Epithelial cell of prostate (primary cell): ENCODE results near the gene CAMK2N2.

Experiments
- DNase-seq: peaks from one replicate; pipeline ENCODE4 v3.0.0-alpha.2; 2011; ENCODE audit warnings: low read depth, low spot score
- H3K27ac ChIP-seq: fragments of 450-650 bp; 2 replicates; pipeline ENCODE4 v1.5.1; 2017; ENCODE audit warnings: mild to moderate bottlenecking

Gene CAMK2N2

DNA sequence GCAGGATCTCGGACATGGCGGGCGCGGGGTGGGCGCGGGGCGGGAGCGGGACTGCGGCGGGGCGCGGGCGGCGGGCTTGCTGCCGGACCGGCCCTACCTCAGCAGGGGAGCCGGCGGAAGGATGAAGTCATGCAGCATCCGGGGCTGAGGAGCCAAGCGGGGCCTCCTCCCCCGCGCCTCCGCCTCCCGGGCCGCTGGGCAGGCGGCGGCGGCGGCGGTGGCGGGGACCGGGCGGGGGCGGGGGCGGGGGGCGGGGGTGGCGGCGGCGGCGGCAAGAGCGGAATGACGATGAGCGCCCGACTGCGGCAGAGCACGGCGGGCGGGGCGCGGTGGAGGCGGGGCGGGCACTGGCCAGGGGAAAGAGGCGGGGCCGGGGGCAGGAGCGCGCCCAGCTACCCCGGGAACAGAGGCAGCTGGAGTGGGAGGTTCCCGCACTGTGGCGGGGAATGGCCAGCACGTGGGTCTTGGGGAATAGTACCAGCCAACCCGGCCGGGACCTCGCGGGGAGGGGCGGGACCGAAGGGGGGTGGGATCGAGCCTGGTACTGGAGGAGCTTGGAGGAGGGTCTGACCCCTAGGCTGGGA, at the start of gene CAMK2N2:
Gene CAMK2N2 (minus strand): TSS at position 284 of the 584 bp plus-strand sequence. CDS start 268 bp downstream, at position 16.
- H3K27ac ChIP-seq: no peak within 1 kb of the TSS
- no peak for DNase-seq

DNA sequence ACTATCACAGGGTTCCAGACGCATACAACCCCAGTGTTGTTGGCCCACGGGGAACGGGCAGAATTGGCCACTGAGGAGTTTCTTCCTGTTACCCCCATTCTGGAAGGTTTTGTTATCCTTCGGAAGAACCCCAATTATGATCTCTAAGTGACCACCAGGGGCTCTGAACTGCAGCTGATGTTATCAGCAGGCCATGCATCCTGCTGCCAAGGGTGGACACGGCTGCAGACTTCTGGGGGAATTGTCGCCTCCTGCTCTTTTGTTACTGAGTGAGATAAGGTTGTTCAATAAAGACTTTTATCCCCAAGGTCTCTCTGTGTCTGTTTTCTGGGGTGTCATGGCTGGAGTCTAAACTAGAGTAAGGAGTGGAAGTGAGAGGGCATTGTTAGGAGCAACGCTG, 47.4 kb upstream of the CAMK2N2 start:
- DNase-seq: no peak
- H3K27ac ChIP-seq: no peak overlapping the region

DNA sequence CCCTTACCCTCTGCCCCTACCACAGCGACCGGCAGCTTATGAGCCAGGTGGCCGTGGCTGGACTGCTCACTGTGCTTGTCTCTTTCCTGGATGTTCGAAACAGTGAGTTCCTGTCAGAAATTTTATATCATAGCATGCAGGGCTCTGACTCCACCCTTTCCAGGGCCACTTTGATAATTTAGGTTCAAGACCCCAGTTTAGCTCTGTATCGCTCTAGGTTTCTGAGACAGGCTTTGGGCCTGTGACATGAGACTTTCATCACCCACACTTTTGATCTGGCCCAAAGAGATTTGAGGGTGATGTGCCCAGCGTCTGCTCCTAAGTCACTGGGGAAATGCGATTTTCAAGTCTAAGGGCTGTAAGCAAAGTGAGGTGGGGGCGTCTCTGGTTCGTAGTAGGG, 46.6 kb upstream of the CAMK2N2 start:
- no peak for DNase-seq
- H3K27ac ChIP-seq: no peak overlapping the region

DNA sequence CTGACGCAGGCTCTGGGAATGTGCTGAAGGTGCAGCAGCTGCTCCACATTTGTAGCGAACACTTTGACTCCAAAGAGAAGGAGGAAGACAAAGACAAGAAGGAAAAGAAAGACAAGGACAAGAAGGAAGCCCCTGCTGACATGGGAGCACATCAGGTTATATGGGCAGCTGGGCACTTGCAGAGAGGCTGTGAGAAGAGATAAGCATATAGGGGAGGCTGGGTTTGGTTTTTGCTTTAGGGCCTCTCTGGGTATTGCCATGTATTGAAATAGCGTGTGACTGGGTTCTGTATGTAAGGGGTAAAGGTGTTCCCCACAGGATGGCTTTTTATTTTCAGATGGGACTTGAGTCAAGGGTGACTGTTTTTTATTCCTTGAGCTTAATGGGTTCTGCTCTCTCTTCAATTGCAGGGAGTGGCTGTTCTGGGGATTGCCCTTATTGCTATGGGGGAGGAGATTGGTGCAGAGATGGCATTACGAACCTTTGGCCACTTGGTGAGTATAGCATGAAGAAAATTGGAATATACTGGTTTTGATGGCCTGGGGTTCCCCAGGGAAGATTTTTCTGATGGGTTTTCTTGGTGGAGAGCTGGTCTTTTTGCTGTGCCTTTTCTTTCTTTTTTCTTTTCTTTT, 45.1 kb upstream of the CAMK2N2 start:
- no peak overlapping the region for H3K27ac ChIP-seq
- no peak for DNase-seq

DNA sequence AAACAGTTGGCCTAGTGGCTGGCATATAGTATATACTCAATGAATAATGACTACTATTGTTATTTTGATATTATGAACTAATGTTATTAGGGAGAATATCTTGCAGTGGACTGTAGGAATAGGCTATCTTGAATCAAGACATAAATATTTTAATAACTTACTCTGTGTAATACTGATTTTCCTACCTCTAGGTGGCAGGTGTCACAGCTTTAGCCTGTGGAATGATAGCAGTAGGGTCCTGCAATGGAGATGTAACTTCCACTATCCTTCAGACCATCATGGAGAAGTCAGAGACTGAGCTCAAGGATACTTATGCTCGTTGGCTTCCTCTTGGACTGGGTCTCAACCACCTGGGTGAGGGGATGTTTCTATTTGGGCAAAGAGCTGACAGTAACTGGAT, 44.2 kb upstream of the CAMK2N2 start:
- no peak for DNase-seq
- no peak overlapping the region for H3K27ac ChIP-seq

DNA sequence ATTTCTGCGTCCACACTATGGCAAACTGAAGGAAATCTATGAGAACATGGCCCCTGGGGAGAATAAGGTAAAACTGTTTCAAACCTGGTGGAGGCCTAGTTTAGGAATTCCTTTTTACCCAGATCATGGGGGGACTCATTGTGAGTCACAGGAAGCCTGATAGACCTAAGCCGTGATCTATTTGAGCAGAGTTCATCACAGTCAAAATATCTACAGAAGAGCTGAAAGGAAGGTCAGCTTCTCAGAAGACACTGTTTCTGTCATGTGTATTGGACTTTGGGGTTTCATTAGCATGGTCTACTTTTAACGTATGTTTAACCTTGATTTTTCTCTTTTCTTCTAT, 39.0 kb upstream of the CAMK2N2 start:
- peak overlapping the region; percentile 95 for H3K27ac ChIP-seq
- no peak for DNase-seq

DNA sequence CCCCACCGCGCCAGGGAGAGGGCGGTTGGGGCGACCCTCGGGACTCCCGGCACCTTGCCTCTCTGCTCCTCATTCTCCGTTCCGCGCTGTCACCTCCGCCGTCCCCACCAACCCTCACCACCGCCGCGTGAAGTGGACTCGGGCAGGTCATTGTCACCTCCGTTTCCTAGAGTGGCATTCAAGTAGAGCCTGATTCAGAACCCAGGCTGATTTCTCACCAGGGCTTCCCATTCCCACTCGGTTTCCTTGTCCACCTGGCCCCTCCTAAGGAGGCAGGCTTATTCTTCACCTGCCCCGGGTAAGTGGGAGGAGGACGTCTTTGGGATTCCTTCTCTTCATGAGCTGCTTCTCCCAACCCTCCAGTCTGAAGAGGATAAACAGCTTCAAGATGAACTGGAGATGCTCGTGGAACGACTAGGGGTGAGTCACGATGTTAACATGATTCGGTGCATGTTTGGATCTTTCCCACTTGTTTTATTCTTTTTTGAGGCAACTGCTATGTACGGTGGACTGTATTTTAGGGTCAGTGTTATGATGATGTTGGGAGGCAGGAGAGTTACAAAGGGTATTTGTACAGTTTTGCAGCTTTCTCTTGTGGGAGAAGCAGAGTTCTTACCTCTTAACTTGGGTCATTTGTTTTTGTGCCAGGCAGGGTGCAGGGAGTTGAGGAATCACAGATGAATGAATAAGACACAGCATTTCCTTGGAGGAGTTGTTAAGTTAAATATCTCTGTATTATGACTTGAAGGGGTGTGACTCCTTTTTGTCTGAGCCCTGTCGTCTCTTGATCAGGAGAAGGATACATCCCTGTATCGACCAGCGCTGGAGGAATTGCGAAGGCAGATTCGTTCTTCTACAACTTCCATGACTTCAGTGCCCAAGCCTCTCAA, 38.4 kb upstream of the CAMK2N2 start:
- DNase-seq: no peak
- peak overlapping the region; percentile 95 for H3K27ac ChIP-seq

DNA sequence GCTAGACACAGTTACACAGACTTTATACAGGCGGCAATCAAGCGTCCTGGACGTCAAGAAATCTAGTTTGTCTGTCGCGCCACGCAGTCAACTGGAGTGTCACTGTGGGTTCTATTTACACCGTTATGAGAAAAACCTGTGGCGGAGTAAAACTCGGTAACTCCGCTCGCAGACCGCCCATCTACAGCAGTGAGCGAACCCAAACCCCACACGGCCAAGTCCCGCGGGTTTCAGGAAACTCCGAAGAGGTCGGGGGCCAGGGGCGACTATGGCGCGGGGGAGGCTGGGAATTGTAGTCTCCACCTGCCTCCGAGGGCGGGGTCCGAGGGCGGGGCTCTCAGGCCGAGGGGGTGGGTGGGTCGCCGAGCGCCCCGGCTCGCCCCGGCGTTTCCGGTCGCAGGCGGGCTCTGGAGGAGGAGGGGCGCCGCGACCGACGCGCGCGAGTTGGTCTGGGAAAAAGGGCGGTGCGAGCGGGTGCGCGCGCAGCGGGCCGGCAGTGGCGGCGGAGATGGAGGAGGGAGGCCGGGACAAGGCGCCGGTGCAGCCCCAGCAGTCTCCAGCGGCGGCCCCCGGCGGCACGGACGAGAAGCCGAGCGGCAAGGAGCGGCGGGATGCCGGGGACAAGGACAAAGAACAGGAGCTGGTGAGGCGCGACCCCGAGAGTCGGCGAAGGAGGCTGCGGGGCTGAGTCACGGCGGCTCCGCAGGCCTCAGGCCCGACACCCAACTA, 37.6 kb upstream of the CAMK2N2 start, which contains the start of gene PSMD2:
Gene PSMD2 (plus strand): TSS at position 483 of the 729 bp plus-strand sequence. CDS start 26 bp downstream, at position 509.
- H3K27ac ChIP-seq: peak within 1 kb of the TSS; percentile 95
- peak; percentile 70 for DNase-seq

DNA sequence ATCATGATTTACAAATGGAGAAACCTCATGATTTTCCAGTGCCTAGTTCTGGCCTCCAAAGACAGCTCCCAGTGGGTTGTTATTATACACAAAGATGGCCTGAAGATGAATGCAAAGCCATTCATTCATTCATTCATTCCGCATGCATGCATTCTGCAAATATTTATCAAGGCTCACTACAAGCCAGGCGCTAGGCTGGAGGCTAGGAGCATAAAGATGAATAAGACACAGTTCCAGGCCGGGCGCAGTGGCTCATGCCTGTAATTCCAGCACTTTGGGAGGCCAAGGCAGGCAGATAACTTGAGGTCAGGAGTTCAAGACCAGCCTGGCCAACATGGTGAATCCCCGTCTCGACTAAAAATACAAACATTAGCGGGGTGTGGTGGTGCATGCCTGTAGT, 35.3 kb upstream of the CAMK2N2 start:
- H3K27ac ChIP-seq: no peak overlapping the region
- DNase-seq: no peak

DNA sequence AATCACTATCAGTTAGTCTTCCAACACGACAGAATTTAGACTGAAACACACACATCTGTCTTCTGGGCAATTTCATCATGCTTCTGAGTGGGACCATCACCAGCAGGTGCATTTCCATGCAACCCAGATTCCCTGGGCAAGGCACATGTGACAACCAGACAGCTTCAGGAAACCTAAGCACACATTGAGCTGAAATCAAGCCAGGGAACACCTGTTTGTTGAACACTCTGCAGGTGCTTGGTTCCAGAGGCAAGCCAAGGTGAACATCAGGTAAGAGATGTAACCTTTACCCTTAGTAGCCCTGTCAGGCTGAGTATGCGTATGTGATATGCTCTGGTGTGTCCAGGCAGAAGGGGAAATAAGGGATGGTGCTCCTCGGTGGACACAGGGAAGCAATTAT, 34.4 kb upstream of the CAMK2N2 start:
- DNase-seq: no peak
- no peak overlapping the region for H3K27ac ChIP-seq

DNA sequence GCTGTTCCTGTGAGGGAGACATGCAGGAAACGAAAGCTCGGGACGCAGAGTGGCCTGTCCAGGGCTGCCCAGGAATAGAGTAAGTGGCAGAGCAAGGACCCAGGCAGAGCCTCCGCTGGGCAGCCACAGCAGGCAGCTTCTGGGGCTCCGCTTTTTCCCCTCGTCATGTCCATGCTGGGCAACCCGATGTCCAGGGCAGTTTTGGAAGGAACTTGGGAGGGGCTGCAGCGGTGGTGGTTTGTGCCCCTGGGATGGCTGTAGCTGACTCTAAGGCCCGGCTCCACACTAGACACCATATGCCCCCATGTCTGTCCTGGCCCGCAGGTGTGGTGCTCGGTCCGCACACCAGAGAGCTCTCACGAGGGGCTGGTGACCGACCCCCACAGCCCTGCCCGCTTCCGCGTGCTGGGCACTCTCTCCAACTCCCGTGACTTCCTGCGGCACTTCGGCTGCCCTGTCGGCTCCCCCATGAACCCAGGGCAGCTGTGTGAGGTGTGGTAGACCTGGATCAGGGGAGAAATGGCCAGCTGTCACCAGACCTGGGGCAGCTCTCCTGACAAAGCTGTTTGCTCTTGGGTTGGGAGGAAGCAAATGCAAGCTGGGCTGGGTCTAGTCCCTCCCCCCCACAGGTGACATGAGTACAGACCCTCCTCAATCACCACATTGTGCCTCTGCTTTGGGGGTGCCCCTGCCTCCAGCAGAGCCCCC, 30.5 kb upstream of the CAMK2N2 start:
- no peak overlapping the region for H3K27ac ChIP-seq
- no peak for DNase-seq

DNA sequence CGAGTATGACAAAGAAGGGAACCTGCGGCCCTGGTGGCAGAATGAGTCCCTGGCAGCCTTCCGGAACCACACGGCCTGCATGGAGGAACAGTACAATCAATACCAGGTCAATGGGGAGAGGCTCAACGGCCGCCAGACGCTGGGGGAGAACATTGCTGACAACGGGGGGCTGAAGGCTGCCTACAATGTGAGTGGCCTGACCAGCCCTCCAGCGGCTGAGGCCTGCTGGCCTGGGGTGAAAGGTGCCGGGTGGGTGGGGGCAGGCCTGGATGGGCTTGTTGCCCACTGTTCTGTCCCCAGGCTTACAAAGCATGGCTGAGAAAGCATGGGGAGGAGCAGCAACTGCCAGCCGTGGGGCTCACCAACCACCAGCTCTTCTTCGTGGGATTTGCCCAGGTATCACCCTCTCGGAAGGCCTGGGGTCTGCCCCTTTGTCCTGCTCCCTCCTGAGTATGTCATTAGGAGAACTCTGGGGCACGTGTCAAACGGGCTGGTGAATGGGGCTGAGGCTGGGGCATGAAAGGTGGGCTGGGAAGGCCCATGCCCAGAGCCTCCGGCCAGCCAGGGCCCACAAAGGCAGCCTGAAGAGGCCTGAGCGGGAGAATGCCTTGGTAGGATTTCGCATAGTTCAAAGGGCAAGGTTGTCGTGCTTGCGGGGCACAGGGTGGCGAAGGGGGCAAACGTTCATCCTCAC, 29.8 kb upstream of the CAMK2N2 start:
- H3K27ac ChIP-seq: no peak overlapping the region
- no peak for DNase-seq

DNA sequence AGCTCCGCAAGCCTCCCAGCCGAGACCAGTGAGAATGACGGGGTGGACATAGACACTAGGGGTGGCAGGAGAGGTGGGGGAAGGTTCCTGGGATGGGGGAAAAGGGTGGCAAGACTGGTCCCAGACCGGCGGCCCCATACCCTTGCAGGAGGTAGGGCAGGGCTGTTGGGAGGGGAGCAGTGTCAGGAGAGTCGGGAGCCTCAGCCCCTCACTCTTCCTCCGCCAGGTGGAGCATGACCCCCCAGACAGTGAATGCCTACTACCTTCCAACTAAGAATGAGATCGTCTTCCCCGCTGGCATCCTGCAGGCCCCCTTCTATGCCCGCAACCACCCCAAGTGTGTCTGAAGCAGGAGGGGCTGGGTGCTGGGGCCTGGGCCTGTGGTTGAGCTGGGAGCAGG, 29.0 kb upstream of the CAMK2N2 start:
- no peak overlapping the region for H3K27ac ChIP-seq
- DNase-seq: no peak

DNA sequence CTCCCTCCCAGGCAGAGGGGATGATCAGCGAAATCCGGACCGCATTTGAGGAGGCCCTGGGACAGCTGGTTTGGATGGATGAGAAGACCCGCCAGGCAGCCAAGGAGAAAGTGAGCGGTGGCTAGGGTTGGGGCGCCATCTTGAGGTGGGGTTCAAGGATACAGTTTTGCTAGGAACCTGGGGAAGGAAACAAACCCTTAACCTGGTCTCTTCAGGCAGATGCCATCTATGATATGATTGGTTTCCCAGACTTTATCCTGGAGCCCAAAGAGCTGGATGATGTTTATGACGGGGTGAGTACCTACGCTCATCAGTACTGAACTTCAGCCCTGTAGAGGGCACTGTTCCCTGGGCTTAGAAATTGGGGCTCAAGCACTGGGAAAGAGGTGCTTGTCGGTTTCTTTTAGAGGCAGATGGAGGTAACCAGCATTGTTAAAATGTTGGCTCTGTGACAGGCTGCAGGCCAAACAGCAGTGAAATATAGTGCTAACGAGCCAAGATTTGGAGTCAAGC, 28.1 kb upstream of the CAMK2N2 start:
- no peak overlapping the region for H3K27ac ChIP-seq
- no peak for DNase-seq

DNA sequence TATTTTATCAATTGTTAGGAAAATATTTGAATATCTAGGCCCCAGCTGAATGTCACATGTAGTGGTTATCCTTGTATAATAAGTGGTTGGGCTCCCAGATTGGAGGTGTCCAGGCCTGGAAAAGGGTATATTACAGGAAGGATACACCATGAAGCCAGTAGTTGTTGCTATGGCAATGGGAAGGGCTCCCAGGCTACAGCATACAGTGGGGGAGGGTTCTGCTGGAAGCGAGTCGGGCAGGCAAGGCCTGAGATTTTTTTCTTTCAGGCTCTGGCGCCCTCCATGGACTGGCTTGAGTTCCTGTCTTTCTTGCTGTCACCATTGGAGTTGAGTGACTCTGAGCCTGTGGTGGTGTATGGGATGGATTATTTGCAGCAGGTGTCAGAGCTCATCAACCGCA, 23.3 kb upstream of the CAMK2N2 start:
- no peak for DNase-seq
- no peak overlapping the region for H3K27ac ChIP-seq

DNA sequence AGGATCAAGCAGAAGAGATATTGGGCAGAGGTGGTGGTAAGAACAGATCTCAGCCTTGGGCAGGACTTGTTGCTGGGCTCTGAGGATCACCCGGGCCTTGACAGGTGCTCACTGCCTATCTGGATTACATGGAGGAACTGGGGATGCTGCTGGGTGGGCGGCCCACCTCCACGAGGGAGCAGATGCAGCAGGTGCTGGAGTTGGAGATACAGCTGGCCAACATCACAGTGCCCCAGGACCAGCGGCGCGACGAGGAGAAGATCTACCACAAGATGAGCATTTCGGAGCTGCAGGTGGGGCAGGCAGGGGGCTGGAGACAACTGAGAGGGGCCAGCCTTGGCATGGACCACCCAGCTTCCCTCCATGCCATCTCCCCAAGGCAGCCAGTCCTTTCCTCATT, 22.3 kb upstream of the CAMK2N2 start:
- no peak for DNase-seq
- no peak overlapping the region for H3K27ac ChIP-seq

DNA sequence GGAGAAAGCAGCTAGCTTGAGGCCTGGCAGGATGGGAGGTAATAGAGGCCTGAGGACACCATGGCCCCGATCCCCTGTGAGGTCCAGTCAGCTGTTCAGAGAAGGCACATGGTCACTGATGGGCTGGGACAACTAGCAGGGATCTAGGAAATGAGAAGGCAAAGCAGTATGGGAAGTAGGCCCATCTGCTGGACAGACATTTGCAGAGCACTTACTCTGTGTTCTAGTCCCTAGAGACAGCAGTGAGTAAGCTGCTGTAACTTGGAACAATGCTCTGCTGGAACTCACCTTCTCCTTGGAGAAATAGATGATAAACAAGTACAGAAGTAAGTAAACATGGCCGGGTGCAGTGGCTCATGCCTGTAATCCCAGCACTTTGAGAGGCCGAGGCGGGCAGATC, 21.6 kb upstream of the CAMK2N2 start:
- no peak overlapping the region for H3K27ac ChIP-seq
- DNase-seq: no peak

DNA sequence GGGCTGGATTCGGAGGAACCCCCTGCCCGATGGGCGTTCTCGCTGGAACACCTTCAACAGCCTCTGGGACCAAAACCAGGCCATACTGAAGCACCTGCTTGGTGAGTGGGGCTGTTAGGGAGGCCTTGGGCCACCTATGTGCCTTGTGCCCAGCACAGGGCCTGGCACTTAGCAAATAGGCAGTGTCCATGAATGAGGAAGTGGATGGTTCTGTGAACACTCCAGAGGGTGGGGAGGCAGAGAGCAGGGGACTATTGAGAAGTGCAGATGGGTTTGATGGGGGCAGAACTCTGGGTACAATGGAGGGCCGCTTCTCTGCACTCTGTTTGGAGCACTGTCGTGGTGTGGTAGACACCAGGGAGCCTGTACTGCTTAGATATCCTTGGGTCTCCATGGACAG, 16.0 kb upstream of the CAMK2N2 start:
- H3K27ac ChIP-seq: no peak overlapping the region
- DNase-seq: no peak
